AG08395 (cell line): ENCODE data around the gene COL15A1.

Experiments used
- DNase-seq: peaks from one replicate; pipeline ENCODE4 v3.0.0; 2012; ENCODE audit warnings: mixed read lengths, low spot score

The COL15A1 gene

DNA sequence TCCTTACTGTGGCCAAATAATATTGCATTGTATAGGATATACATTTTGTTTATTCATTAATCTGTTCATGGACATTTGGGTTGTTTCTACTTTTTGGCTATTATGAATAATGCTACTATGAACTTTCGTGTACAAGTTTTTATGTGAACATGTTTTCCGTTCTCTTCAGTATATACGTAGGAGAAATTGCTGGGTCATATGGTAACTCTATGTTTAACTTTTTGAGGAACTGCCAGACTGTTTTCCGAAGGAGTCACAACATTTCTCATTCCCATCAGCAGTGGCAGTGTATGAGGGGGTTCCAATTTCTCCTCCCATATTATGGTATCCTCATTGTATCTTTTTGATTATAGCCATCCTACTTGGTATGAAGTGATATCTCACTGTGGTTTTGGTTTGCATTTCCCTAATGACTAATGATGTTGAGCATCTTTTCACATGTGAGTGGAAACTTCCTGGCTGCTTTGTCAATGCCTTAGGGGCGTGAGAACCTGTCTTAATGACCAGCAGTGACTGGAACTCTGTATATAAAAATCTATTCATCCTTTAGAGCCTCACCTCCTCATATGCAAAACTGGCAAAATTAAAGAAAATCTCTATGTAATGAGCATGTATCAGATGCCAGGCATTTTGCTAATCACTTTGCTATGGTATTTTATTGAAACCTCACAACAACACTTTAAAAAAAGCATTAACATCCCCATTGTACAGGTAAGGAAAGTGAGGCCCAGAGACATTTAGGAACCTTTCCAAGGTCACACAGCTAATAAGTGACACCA, 113.4 kb downstream of the COL15A1 start:
- peak; percentile 65 for DNase-seq

DNA sequence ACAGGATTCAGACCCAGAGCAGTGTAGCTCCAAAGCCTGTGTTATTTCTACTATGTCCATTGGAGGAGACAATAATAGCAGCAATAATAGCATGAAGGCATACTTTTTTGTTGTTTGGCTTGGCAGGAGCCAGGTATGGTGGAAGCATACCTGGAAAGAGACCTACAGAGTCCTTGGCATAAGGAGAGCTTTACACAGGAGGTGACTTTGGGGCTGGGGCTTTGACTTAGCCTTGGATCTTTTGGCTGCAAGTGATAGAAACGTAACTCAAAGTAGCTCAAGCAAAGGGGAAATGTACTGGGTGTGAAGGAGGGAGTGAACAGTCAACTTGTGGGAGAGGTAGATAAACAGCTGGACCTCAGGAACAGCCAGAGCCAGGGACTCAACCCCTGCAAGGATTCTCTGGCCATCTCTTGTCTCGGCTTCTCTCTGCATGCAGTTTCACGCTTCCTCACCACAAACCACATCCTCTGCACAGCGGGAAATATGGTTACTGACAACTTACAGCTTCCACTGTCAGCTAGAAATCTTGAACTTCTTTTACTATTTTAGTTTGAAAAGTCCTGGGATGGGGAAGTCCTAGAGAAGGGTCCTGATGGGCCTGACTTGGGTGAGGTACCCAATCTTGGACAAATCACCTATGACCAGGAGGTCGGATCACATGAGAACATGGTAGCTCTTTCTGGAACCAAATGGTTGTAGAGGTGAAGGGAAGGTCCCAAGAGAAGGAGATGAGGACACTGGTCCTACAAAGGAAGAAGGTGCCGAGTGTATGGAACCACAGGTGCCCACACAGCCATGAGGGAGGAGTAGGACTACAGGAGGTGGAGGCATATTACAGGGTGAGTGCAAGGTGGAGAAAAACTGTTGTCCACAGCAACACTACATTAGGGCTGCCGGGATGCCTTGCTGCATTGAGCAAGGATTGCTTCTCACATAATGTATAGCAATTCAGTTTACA, 114.2 kb downstream of the COL15A1 start:
- peak; percentile 70 for DNase-seq

DNA sequence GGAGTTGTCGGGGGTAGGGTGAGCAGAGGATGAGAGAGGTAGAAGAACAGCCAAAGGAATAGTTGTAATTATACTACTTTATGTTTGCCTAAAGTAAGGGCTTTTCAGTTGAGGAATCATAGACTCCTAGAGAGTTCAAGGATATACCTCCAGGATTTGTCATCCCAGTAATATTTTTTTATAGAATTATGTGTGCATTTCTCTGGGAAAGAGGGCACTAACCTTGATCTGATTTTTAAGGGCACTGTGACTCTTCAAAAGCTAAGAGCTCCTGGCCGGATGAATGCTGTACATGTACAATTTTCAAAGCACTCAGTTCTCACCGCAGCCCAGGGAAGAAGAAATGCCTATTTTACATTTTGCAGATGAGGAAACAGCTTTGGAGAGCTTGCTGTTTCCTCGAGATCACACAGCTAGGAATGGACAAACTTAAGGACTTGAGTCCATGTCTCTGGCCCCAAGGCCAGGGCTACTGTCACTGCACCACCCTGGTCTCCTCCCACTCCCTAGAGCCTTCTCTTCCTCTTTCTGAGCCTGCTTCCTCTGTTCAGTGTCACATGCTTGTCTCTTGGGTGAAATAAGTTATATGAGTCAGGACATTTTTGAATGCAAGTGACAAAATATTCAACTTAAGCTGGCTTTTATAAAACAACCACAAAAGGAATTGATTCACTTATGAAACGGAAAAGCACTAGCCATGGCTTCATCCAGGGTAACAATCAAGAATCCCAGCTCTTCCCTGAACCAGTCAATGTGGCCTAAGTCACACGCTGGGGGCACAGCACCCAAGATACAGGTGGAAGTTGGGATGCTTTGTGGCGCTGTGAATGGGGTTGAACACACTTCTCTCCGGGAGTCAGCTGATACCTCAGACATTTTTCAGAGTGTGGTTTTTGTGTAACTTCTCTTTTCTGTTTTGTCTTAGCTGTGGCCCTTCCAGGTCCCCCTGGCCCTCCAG, 115.5 kb downstream of the COL15A1 start:
- DNase-seq = peak; percentile 18

DNA sequence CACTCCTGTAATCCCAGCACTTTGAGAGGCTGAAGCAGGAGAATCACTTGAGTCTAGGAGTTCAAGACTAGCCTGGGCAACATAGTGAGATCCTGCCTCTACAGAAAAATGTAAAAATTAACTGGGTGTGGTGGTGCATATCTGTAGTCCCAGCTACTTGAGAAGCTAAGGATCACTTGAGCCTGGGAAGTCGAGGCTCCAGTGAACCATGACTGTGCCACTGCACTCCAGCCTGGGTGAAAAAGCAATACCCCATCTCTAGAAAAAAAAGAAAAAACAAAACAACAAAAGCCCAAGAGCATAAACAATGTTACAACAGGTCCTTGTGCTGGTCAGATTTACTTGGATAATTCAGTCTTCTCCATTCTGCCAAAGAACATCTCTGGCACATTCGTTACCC, 116.9 kb downstream of the COL15A1 start:
- no peak for DNase-seq

DNA sequence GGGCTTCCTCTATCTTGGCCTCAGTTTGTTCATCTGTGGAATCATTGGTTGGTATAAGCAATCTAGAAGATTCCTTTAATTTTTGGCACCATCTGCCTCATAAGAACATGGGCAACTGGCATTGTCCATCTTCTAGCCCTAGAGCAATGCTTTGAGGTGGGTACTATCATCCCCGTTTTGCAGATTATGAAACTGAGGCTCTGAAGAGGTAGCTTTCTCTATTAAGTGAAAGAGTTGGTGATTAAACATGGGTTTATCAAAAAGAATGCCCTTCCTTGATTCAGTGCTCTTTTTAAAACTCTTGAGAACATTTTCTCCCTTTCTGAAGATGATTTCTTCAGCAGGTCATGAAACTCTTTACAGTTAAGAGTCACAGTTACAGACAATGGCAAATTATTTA, 118.8 kb downstream of the COL15A1 start:
- DNase-seq = no peak

DNA sequence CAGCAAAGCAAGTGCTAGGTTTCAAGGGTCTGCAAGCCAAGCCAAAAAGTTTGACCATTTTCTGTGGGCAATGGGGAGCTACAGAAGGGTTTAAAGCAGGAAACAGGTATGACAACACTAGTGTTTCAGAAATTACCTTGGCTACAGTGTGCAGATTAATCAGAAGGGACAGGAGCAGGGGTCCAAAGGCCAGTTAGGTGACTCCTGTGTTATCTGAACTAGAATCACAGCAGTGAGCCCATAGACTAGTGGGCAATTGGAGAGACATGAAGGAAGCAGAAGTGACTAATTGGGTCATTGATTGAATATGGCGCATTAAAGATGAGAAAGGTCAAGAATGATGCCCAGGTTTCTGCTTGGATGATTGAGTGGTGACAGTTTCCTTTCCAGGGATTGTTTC, 119.8 kb downstream of the COL15A1 start:
- DNase-seq = no peak

DNA sequence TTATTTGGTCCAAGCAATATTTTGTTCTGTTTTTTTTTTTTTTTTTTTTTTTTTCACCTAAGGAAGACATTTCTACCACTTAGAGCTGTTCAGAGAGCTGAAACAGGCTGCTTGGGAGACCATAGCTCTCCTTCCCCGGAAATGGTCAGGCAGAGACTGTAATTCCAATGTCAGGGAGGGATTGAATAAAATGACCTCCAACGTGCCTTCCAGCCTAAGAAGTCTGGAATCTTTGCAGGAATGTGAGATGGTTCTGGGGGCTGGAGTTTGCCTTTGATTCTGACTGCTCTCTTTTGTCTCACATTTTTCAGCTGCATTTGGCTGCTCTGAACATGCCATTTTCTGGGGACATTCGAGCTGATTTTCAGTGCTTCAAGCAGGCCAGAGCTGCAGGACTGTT, 122.9 kb downstream of the COL15A1 start:
- no peak for DNase-seq

DNA sequence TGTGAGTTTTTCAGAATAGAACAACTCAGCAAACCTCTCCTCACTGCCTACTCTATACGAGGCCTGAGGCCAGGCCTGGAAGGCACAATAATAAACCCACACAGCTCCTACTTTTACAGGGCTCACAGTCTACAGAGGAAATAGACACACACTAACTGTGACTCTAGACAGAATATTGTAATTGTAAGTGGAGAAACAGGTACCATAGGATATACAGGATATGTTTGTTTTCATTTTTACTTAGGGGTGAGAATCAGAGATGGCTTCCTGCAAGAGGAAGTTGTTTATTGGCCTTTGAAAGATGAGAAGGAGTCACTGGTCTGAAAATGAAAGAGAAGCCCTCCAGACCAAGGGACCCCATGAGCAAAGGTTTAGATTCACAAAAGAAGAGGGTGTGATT, 125.4 kb downstream of the COL15A1 start:
- DNase-seq = no peak

DNA sequence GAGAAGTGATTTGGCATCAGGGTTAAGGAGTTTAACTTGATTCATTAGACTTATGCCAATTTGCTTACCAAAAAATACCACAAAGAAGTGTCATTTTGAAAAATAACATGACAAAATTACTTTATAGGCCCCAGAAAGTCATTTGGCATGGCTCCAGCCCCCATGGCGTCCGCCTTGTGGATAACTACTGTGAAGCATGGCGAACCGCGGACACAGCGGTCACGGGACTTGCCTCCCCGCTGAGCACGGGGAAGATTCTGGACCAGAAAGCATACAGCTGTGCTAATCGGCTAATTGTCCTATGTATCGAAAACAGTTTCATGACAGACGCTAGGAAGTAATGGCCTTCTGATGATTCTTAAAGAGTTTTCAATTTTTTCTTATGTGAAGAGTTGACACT, 125.8 kb downstream of the COL15A1 start:
- DNase-seq = no peak

DNA sequence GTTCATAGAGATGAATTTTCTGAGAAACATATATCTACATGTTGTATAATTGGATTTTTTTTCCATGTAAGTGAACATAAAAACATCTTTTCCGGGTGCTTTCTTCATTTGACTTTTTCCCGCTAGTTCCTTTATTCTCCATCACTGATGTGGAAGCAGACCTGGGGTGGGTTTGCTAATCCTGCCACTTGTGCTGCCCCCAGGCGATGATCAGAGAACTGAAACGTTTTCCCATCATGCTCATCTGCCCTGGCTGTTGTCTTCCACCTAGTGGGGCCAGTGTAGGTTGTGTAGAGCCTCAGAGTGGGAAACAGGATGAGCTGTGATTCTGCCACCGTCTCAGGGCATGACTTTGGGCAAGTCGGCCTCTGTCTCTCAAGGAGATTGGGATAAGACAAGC, 127.0 kb downstream of the COL15A1 start:
- DNase-seq = no peak

DNA sequence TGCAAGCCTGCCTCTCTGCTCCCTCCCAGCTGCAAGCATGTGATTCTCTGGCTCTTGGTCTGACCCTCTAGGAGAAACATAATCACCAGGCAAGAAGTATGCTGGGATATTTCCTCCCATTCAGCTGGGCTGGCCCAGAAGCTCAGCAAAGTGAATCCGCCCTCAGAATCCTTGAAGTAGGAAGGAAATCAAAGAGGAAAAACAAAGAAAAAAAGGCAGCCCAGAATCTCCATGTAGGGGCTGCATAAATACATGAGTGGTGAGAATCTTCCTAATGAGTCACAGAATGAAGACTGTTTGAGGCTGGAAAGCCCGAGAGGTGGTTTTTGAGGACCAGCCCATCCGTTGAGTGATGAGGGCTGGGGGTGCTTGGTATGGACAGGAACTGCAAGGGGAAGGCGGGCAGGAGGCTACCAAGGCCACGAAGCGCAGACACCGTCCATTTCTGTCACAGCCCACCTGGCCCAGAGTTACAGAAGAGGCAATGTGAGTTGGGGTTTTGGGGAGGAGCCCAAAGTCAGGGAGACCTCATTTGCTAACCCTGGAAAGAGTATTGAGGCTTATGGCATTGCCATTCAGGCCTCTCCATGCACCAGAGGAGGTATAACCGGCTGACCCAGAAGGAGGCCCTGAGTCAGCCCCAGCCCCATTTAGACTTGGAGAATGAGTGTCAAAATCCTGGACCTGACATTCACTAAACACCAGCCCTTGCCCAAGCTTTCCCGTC, 127.8 kb downstream of the COL15A1 start:
- no peak for DNase-seq

DNA sequence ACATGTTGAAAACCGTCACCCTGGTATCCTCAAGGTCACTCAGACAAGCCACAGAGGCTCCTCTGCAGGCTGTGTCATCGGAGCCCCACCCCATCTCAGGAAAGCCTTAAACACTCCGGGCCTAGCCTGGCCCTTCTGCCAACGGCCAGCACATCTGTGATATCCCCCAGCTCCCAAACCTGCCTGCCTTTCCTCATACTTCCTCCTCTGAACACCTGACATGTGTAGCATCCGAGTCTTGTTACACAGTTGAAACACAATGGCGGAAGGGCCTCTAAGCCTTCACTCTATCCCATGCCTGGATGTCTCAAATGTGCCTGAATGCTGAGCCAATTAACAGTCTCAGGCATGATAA, 128.3 kb downstream of the COL15A1 start:
- DNase-seq = no peak

DNA sequence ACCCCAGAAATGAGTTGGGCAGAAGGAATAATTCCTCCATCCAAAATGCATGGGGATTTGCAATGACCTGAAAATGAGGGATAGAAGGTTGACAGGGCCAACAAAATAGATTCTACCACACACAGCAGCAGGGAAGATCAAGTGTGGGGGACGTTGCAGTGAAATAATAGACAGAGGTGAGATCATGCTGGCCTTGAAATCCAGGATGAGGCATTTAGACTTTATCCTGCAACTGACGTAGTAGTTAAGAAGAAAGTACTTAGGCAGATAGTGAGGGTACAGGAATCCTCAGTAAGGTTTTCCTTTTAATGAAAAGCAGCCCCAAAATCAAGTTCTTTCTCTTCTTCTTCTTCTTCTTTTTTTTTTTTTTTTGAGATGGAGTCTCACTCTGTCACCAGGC, 129.6 kb downstream of the COL15A1 start:
- no peak for DNase-seq

DNA sequence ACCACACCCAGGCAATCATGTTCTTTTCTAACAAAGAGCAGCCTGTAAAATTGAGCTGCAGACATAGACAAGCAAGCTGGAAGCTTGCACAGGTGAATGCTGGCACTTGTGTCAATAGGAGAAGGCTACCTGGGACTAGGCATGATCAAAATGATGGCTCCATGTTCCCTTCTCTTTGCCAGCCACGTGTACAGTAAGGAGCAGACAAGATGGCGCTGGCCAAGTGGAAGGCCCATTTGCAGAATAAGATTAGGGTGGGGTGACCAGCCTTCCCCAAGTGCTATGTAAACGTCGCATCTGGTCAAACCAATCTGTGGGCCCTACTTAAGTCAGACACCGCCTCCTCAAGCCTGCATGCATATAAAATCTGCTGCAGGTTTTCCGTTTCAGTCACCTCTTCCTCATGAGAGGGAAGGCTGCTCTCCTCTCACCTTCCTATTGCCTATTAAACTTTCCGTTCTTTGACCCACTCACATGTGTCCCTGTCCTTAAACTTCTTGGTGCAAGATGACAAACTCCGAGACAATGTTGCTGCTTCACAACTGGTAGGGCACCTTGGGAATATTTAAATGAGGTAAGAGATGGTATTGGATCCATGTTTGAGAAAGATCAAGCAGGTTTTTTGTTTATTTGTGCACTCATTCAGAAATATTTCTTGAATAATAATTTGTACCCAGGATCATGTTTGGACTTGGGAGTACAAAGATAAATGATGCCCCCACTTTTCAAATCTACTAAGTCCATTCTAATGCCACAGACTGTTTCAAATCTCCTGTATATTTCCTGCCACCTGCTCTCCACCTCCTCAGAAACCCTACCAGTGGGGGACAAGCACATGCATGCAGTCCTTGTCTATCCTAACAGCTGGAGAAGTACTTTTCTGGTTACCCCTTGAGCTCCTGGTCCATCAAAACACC, 130.5 kb downstream of the COL15A1 start:
- DNase-seq = no peak

DNA sequence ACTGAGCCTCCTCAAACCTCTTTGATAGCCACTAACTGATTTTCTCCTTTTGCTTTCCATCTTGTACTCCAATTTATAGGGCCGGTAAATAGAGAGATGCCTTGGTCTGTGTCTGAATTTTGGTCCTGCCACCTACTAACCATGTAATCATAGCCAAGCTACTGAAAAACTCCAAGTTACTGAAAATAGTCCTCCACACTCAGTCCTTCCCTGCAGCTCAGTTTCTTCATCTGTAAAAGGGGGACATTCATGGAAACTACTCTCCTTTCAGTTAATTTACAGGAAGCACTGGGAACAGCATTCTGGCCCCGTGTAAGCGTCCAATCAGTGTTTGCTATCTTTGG, 131.2 kb downstream of the COL15A1 start:
- no peak for DNase-seq

DNA sequence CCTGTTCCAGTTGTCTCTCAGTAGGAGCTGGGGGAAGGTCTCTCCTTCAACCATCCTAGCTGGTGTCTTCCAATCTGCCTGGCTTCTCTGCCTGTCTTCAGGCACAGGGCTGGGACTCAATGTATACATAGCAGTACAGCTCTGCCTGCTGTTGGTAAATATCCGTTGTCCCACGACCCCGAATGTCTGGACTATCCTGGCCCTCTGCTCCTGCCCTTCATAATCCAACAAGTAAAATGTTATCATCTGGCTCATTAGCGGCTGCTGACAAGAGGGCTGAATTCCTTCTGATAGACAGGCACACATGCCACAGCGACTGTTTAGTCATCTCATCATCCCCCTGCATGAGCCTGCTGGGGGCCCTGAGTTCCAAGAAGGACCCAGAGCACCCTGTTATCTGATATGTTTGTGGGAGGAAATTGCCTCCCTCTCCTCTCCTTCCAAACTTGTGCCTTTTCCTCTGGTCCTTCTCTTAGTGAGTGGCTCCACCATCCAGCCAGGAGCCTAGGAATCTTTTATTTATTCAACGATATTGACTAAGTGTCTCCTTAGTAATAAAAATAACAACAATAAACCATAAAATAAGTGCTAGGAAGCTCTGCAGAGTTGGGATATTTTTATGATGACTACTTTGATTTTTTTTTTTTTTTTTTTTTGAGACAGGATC, 131.7 kb downstream of the COL15A1 start:
- DNase-seq = peak; percentile 77

DNA sequence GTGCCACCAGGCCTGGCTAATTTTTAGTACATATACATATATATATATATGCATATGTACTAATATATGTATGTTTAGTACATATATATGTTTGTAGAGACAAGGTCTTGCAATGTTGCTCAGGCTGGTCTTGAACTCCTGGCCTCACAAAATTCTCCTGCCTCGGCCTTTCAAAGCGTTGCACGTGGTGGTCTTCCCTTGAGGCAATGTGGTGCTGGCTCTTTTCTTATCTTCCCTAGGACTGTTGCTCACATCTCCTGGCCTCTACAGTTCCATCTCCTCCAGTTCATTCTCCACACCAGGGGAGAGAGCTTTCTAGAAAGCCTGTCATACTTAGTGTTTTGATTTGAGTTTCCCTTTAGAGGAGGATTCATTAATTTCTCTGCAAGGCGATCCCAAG, 132.3 kb downstream of the COL15A1 start:
- DNase-seq = no peak

DNA sequence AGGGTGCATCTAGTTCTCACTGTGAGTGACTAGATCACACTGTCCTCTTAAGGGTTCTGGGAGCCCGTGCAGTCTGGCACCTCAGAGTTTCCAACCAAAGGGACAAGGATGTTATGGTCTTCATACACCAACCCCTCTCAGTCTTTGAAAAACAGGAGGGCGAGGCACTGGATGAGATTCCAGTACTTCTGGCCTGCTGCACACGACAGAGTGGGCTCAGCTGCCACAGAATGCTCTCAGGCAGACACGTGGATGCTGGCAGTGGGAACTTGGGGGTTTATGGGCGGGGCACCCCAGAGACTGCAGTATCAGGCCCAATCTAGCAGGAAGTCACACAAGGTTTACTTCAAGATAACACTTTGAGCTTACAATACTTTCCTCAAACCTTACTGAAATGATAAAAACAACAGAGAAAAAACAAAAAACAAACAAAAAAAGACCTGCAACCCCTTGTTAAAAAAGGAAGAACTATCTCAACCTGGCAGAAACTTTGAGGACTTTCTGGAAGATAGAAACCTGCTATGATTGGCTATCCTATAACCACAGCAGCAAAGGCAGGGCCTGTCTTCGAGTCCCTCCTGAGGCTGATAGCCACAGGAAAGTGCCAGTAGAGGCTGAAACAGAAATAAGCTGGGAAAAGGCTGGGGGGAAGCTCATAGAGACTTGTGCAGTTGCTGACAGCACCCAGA, 132.9 kb downstream of the COL15A1 start:
- no peak for DNase-seq

DNA sequence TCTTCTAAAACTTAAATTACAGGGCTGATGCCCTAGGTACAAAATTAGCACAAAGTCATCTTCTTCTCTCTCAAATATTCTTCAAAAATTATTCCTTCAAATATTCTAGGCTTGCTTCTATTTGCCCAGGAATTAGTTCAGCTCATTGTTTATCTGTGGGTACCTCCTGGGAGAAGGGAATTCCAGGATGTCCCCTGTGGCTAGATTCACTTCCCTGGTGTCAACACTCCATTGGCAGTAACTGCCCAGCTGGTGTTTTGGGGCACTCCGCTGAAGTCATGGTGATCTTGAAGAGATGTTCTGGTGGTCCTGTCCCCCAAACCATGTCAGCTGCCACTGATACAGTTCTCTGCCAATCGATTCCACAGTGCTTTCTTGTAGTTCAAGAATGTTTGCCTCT, 135.0 kb downstream of the COL15A1 start:
- DNase-seq = no peak
